Common myeloid progenitor, CD34-positive (primary cell): Measurements from ENCODE around the gene MICALL1.

Experiments
- CTCF ChIA-PET: fragments of 350-600 bp; sonication (Branson Sonifier 250); formaldehyde crosslinking; loops from one replicate; lab custom pipeline; 2021; ENCODE audit warnings: antibody characterized with exemption; lab: Charles Lee
- POLR2A ChIA-PET: fragments of 350-600 bp; sonication (Branson Sonifier 250); formaldehyde crosslinking; loops from one replicate; lab custom pipeline; 2021; ENCODE audit warnings: antibody characterized with exemption; lab: Charles Lee
- DNase-seq, 3 donors: peaks; one replicate each; pipeline versions ENCODE4 v3.0.0 to v3.0.0-alpha.2; 2013
- H3K27ac ChIP-seq, 2 experiments: 1 replicate in 1 of 2; 2 replicates in 1 of 2; pipeline ENCODE4 v1.7.0; 2013; ENCODE audit warnings: inconsistent platforms in 2 of 2, low read length in 2 of 2, mild to moderate bottlenecking in 2 of 2, low read depth in 1 of 2, moderate library complexity in 1 of 2; ENCODE audit not compliant: severe bottlenecking in 2 of 2, insufficient read depth in 1 of 2, poor library complexity in 1 of 2
- H3K27me3 ChIP-seq, 5 experiments: replicated peaks in 2 of 5; 1 replicate in 3 of 5; 2 replicates in 2 of 5; pipeline versions ENCODE4 v1.6.1 to v1.7.0; 2013; ENCODE audit warnings: low read length in 4 of 5, mild to moderate bottlenecking in 2 of 5, moderate library complexity in 2 of 5, inconsistent platforms in 1 of 5; ENCODE audit not compliant: insufficient read depth in 5 of 5, control insufficient read depth in 4 of 5
- H3K36me3 ChIP-seq, 4 experiments: 1 replicate in 2 of 4; 2 replicates in 2 of 4; pipeline versions ENCODE4 v1.6.1 to v1.7.0; 2013; ENCODE audit warnings: low read length in 3 of 4, control low read depth in 1 of 4, mild to moderate bottlenecking in 1 of 4; ENCODE audit not compliant: control insufficient read depth in 4 of 4, insufficient read depth in 4 of 4
- H3K4me1 ChIP-seq, 4 experiments: 1 replicate in 3 of 4; 2 replicates in 1 of 4; pipeline versions ENCODE4 v1.6.1 to v1.7.1; 2013; ENCODE audit warnings: low read length in 3 of 4, mild to moderate bottlenecking in 3 of 4, control low read depth in 1 of 4, inconsistent platforms in 1 of 4, moderate library complexity in 1 of 4; ENCODE audit not compliant: control insufficient read depth in 4 of 4, insufficient read depth in 4 of 4; ENCODE audit errors: control extremely low read depth in 1 of 4
- H3K4me3 ChIP-seq, 7 experiments: 1 replicate in 4 of 7; 2 replicates in 3 of 7; pipeline versions ENCODE4 v1.5.1 to v1.7.0; 2013; ENCODE audit warnings: mild to moderate bottlenecking in 7 of 7, low read length in 6 of 7, moderate library complexity in 6 of 7, inconsistent platforms in 2 of 7, low read depth in 2 of 7, control low read depth in 1 of 7; ENCODE audit not compliant: insufficient read depth in 4 of 7, control insufficient read depth in 1 of 7; ENCODE audit errors: extremely low read depth in 1 of 7
- H3K9me3 ChIP-seq, 5 experiments: 1 replicate in 4 of 5; 2 replicates in 1 of 5; pipeline versions ENCODE4 v1.6.1 to v1.7.1; 2013; ENCODE audit warnings: low read length in 4 of 5, mild to moderate bottlenecking in 2 of 5, inconsistent platforms in 1 of 5, low read depth in 1 of 5, moderate library complexity in 1 of 5; ENCODE audit not compliant: control insufficient read depth in 4 of 5, insufficient read depth in 2 of 5; ENCODE audit errors: control extremely low read depth in 1 of 5
- whole genome bisulfite sequencing: methylation state at CpG from one replicate; pipeline ENCODE4 v1.1.5; 2013; ENCODE audit not compliant: insufficient coverage; 5-methylcytosine and 5-hydroxymethylcytosine counted together

Gene MICALL1

GRCh38 chr22:37967637-37968451 is 61.7 kb downstream of the MICALL1 start:
- H3K9me3 ChIP-seq = no peaks in the 10 kb centered on the region

GRCh38 chr22:37968452-37969251 is 62.6 kb downstream of the MICALL1 start:
- H3K27ac ChIP-seq = no peak overlapping the region
- H3K27me3 ChIP-seq = no peaks in the 10 kb centered on the region
- DNase-seq = no peak
- peaks cover 10 to 50% (median 36%) of the 10 kb centered on the region in 4 experiments for H3K36me3 ChIP-seq
- CTCF ChIA-PET = interaction anchor here (0.8 to 1.4 kb wide), 4 partner anchors 10 to 81 kb away, joined by 3 to 4 read pairs (median 3); no protein-coding TSS in a partner anchor
- no peaks in the 10 kb centered on the region for H3K4me1 ChIP-seq
- H3K9me3 ChIP-seq = no peaks in the 10 kb centered on the region
- POLR2A ChIA-PET = interaction anchor here (0.6 kb wide), 1 partner anchor 216 kb away, joined by 3 read pairs; no protein-coding TSS in a partner anchor
- 100% methylated on average over 1 of the region's 5 CpGs for WGBS
- no peak overlapping the region for H3K4me3 ChIP-seq

More at GRCh38 chr22:37967637-37968451, 61.7 kb downstream of the MICALL1 start:
- no peak for DNase-seq
- CTCF ChIA-PET = interaction anchor here (0.8 to 1.4 kb wide), 4 partner anchors 10 to 80 kb away, joined by 3 to 7 read pairs (median 4); no protein-coding TSS in a partner anchor
- POLR2A ChIA-PET = interaction anchor here (0.6 kb wide), 1 partner anchor 215 kb away, joined by 3 read pairs; no protein-coding TSS in a partner anchor
- H3K27me3 ChIP-seq = no peaks in the 10 kb centered on the region
- peaks cover 10 to 53% (median 35%) of the 10 kb centered on the region in 4 experiments for H3K36me3 ChIP-seq
- H3K4me3 ChIP-seq = no peak overlapping the region
- WGBS = 93% methylated on average over 10 of the region's 14 CpGs
- no peaks in the 10 kb centered on the region for H3K4me1 ChIP-seq
- no peak overlapping the region for H3K27ac ChIP-seq

- no peak for DNase-seq
- no peaks in the 10 kb centered on the region for H3K27me3 ChIP-seq
- H3K4me1 ChIP-seq = no peaks in the 10 kb centered on the region
- ChIA-PET CTCF (interaction anchor here (1.0 to 1.4 kb wide), 4 partner anchors 19 to 153 kb away, joined by 3 read pairs; no protein-coding TSS in a partner anchor), POLR2A (interaction anchor here (0.7 kb wide), 1 partner anchor 99 kb away, joined by 3 read pairs; no protein-coding TSS in a partner anchor)
- 96% methylated on average over 4 of the region's 4 CpGs for WGBS
- no peaks in the 10 kb centered on the region for H3K9me3 ChIP-seq
- H3K27ac ChIP-seq = no peak overlapping the region
- peaks cover 10 to 49% (median 35%) of the 10 kb centered on the region in 4 experiments for H3K36me3 ChIP-seq
- no peak overlapping the region for H3K4me3 ChIP-seq
Observed at GRCh38 chr22:37970864-37971263, 64.8 kb downstream of the MICALL1 start.

GRCh38 chr22:37971475-37972434 is 65.7 kb downstream of the MICALL1 start:
- no peaks in the 10 kb centered on the region for H3K4me1 ChIP-seq
- peaks cover 10 to 47% (median 31%) of the 10 kb centered on the region in 4 experiments for H3K36me3 ChIP-seq
- 90% methylated on average over 5 of the region's 7 CpGs for WGBS
- H3K27ac ChIP-seq = no peak overlapping the region
- DNase-seq = no peak
- no peaks in the 10 kb centered on the region for H3K27me3 ChIP-seq
- CTCF ChIA-PET = interaction anchor here (0.7 to 1.4 kb wide), 6 partner anchors 13 to 153 kb away, joined by 3 read pairs; no protein-coding TSS in a partner anchor
- H3K4me3 ChIP-seq = no peak overlapping the region
- no peaks in the 10 kb centered on the region for H3K9me3 ChIP-seq
- POLR2A ChIA-PET = no interaction called here

GRCh38 chr22:37972527-37972926 is 66.4 kb downstream of the MICALL1 start:
- CTCF ChIA-PET = interaction anchor here (0.9 kb wide), 2 partner anchors 14 to 154 kb away, joined by 3 read pairs; no protein-coding TSS in a partner anchor
- DNase-seq = no peak
- peaks cover 3 to 39% (median 23%) of the 10 kb centered on the region in 4 experiments for H3K36me3 ChIP-seq
- H3K4me1 ChIP-seq = no peaks in the 10 kb centered on the region
- no peaks in the 10 kb centered on the region for H3K27me3 ChIP-seq
- no peak overlapping the region for H3K4me3 ChIP-seq
- POLR2A ChIA-PET = no interaction called here
- no peaks in the 10 kb centered on the region for H3K9me3 ChIP-seq
- H3K27ac ChIP-seq = no peak overlapping the region
- WGBS = 100% methylated on average over 2 of the region's 3 CpGs
